IPS-15b (cell line): ENCODE data around the gene PCNA.

ENCODE experiments used
- H3K27me3 ChIP-seq: one replicate; pipeline ENCODE4 v1.6.1; 2013; ENCODE audit warnings: low read length; ENCODE audit not compliant: control insufficient read depth, insufficient read depth
- H3K36me3 ChIP-seq: one replicate; pipeline ENCODE4 v1.6.1; 2013; ENCODE audit warnings: low read length; ENCODE audit not compliant: control insufficient read depth, insufficient read depth
- H3K4me1 ChIP-seq: one replicate; pipeline ENCODE4 v1.6.1; 2013; ENCODE audit warnings: mild to moderate bottlenecking, low read length; ENCODE audit not compliant: control insufficient read depth, insufficient read depth
- H3K4me3 ChIP-seq: one replicate; pipeline ENCODE4 v1.5.1; 2013; ENCODE audit warnings: low read depth, low read length
- H3K9ac ChIP-seq: one replicate; pipeline ENCODE4 v1.6.1; 2013; ENCODE audit warnings: low read depth, mild to moderate bottlenecking, low read length
- H3K9me3 ChIP-seq: one replicate; pipeline ENCODE4 v1.6.1; 2013; ENCODE audit warnings: mild to moderate bottlenecking, low read length; ENCODE audit not compliant: control insufficient read depth, insufficient read depth

Gene PCNA

GRCh38 chr20:5135363-5136012 is 15.7 kb upstream of the PCNA start:
- Histone ChIP-seq H3K4me1 (no peaks in the 10 kb centered on the region), H3K9ac (no peak overlapping the region), H3K36me3 (no peaks in the 10 kb centered on the region), H3K27me3 (no peaks in the 10 kb centered on the region), H3K4me3 (no peak overlapping the region), H3K9me3 (no peaks in the 10 kb centered on the region)

GRCh38 chr20:5133998-5134397 is 14.2 kb upstream of the PCNA start:
- no peak overlapping the region for H3K9ac ChIP-seq
- H3K27me3 ChIP-seq: no peaks in the 10 kb centered on the region
- no peaks in the 10 kb centered on the region for H3K4me1 ChIP-seq
- H3K9me3 ChIP-seq: no peaks in the 10 kb centered on the region
- no peaks in the 10 kb centered on the region for H3K36me3 ChIP-seq
- no peak overlapping the region for H3K4me3 ChIP-seq

DNA sequence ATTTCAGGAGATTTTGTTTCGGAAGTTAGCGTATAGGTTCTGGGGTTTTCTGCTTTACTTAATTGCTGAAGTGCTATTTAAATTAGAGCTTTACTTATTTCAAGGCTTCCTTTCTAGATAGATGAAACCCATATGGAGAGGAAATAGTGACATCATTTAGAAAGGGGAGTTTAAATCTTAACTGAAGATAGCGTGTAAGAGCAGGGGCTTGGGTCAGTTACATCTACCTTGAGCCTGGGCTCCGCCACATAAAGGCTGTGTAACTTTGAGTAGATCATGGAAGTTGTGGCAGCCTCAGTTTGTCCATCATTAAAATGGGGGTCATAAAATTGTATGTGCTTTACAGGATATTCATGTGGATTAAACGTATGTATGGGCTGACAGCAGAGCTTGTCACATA is 11.7 kb upstream of the PCNA start:
- Histone ChIP-seq H3K27me3 (no peaks in the 10 kb centered on the region), H3K9me3 (no peaks in the 10 kb centered on the region), H3K4me1 (no peaks in the 10 kb centered on the region), H3K36me3 (no peaks in the 10 kb centered on the region), H3K9ac (no peak overlapping the region), H3K4me3 (no peak overlapping the region)

GRCh38 chr20:5128886-5129285 is 9.1 kb upstream of the PCNA start:
- no peaks in the 10 kb centered on the region for H3K4me1 ChIP-seq
- H3K27me3 ChIP-seq: no peaks in the 10 kb centered on the region
- no peaks in the 10 kb centered on the region for H3K36me3 ChIP-seq
- no peaks in the 10 kb centered on the region for H3K9me3 ChIP-seq
- H3K9ac ChIP-seq: no peak overlapping the region
- no peak overlapping the region for H3K4me3 ChIP-seq

- H3K9ac ChIP-seq: peak overlapping the region; percentile 56
- no peaks in the 10 kb centered on the region for H3K4me1 ChIP-seq
- H3K36me3 ChIP-seq: no peaks in the 10 kb centered on the region
- peak overlapping the region; percentile 95 for H3K4me3 ChIP-seq
- no peaks in the 10 kb centered on the region for H3K9me3 ChIP-seq
- H3K27me3 ChIP-seq: no peaks in the 10 kb centered on the region
These were observed 8.2 kb upstream of the PCNA start for GRCh38 chr20:5127859-5128424.

- Histone ChIP-seq H3K27me3 (no peaks in the 10 kb centered on the region), H3K9me3 (no peaks in the 10 kb centered on the region), H3K36me3 (no peaks in the 10 kb centered on the region), H3K4me3 (peak overlapping the region; percentile 95), H3K9ac (peak overlapping the region; percentile 84), H3K4me1 (no peaks in the 10 kb centered on the region)
These were observed 7.6 kb upstream of the PCNA start for GRCh38 chr20:5127204-5127858.

DNA sequence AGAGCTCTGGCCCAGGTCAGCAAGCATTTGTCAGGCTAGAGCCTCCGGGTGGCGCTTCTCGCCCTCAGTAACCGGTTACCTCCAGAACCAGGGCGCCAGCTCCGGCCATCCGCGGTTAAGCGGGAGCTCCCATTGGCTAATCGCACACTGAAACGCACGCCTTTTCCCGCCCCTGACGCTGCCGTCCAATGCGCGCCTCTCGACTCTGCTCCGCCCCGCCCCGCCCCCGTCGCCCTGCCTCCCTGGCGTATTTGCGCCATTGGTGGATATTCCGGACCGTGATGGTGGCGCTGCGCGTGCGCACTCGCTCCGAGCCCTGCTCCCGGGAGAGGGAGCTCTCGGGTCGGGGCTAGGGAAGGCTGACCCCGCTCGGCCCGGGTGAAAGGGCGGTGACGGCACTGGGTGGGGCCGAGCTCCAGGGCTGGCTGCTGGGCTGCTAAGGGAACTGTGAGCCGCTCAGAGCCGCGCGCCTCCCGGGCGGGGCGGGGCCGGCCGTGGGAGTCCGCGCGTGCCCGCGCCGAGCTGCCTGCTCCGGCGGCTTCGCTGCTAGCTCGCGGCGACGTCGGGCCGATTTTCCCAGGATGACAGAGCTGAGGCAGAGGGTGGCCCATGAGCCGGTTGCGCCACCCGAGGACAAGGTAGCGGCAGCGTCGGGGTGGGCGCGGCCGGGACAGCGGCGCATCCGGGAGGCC is 6.9 kb upstream of the PCNA start, which contains the start of gene CDS2:
TSS of gene CDS2 (plus strand) at position 497 of the 692 bp plus-strand sequence. CDS start at position 582, 85 bp downstream.
- H3K27me3 ChIP-seq: no peaks in the 10 kb centered on the region
- H3K9me3 ChIP-seq: no peaks in the 10 kb centered on the region
- H3K4me1 ChIP-seq: no peaks in the 10 kb centered on the region
- no peaks in the 10 kb centered on the region for H3K36me3 ChIP-seq
- H3K4me3 ChIP-seq: peak within 1 kb of the TSS; percentile 95
- peak within 1 kb of the TSS; percentile 84 for H3K9ac ChIP-seq

DNA sequence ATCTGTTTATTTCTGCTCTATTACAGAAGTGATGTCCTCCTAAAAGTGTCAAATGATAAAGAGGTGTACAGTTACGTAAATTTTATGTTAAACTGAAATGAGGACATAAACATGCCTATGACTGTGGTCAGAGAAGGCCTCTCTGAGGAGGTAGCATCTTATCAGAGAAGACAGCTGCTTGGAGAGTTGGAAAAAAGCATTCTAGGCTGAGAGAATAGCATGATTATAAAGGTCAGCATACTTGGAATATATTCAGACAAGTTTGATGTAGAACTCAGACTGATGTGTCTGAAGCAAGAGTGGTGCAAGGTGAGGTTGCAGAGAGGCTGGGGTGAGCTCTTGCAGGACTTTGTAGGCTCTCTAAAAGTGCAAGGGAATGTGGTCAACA is 3.1 kb upstream of the PCNA start:
- H3K36me3 ChIP-seq: peaks cover 7% of the 10 kb centered on the region
- no peaks in the 10 kb centered on the region for H3K27me3 ChIP-seq
- H3K9me3 ChIP-seq: no peaks in the 10 kb centered on the region
- no peak overlapping the region for H3K9ac ChIP-seq
- no peak overlapping the region for H3K4me3 ChIP-seq
- H3K4me1 ChIP-seq: no peaks in the 10 kb centered on the region

GRCh38 chr20:5120185-5120476 is 373 bp upstream of the PCNA start:
- peaks cover 23% of the 10 kb centered on the region for H3K36me3 ChIP-seq
- no peaks in the 10 kb centered on the region for H3K27me3 ChIP-seq
- no peaks in the 10 kb centered on the region for H3K9me3 ChIP-seq
- no peaks in the 10 kb centered on the region for H3K4me1 ChIP-seq
- H3K9ac ChIP-seq: peak overlapping the region; percentile 86
- peak overlapping the region; percentile 75 for H3K4me3 ChIP-seq

- Histone ChIP-seq H3K4me1 (no peaks in the 10 kb centered on the region), H3K36me3 (peaks cover 24% of the 10 kb centered on the region)
These were observed 669 bp downstream of the PCNA start for GRCh38 chr20:5119143-5119434.

GRCh38 chr20:5118220-5119142 is 1.3 kb downstream of the PCNA start:
- Histone ChIP-seq H3K27me3 (no peaks in the 10 kb centered on the region), H3K4me3 (peak overlapping the region; percentile 100), H3K9me3 (no peaks in the 10 kb centered on the region), H3K36me3 (peaks cover 25% of the 10 kb centered on the region), H3K9ac (peak overlapping the region; percentile 100), H3K4me1 (no peaks in the 10 kb centered on the region)

More at GRCh38 chr20:5119143-5119434, 669 bp downstream of the PCNA start:
- peak overlapping the region; percentile 100 for H3K4me3 ChIP-seq
- no peaks in the 10 kb centered on the region for H3K27me3 ChIP-seq
- H3K9ac ChIP-seq: peak overlapping the region; percentile 100
- H3K9me3 ChIP-seq: no peaks in the 10 kb centered on the region
